Brain microvascular endothelial cell (primary cell): ENCODE data around the gene RIMS1.

ENCODE experiments used
- DNase-seq: peaks from one replicate; pipeline ENCODE4 v3.0.0-alpha.2; 2020
- H3K27ac ChIP-seq: fragments of 250-450 bp; sonication (Bioruptor Pico); 2 replicates; pipeline ENCODE4 v1.5.1; 2020; ENCODE audit warnings: mild to moderate bottlenecking, moderate library complexity
- H3K27me3 ChIP-seq: fragments of 250-450 bp; sonication (Bioruptor Pico); replicated peaks from 2 replicates; pipeline ENCODE4 v1.5.1; 2020; ENCODE audit warnings: mild to moderate bottlenecking
- H3K36me3 ChIP-seq: fragments of 250-450 bp; sonication (Bioruptor Pico); replicated peaks from 2 replicates; pipeline ENCODE4 v1.5.1; 2020; ENCODE audit warnings: mild to moderate bottlenecking
- H3K4me3 ChIP-seq: 2 replicates; pipeline ENCODE4 v1.5.1; 2011; ENCODE audit warnings: low read depth, mild to moderate bottlenecking, control low read depth, low read length, moderate library complexity
- CTCF ChIP-seq: IDR thresholded peaks from 2 replicates; pipeline ENCODE4 v1.5.1; 2011; ENCODE audit warnings: low read depth, mild to moderate bottlenecking, moderate library complexity, low read length, control low read depth, inconsistent platforms; ENCODE audit errors: missing control alignments
- in situ Hi-C: cut with HindIII; loops from 2 replicates; pipeline ENCODE4 v1.10.0; 2017; ENCODE audit warnings: low sequenced_read_pairs, low pct_ligation_motif_present

The RIMS1 gene

GRCh38 chr6:72376736-72377135 is 490.4 kb downstream of the RIMS1 start:
- no peak for TF ChIP-seq CTCF
- Histone ChIP-seq H3K4me3 (no peak overlapping the region), H3K27me3 (no peaks in the 10 kb centered on the region), H3K36me3 (no peaks in the 10 kb centered on the region), H3K27ac (no peak overlapping the region)
- DNase-seq: no peak
- in situ Hi-C loops: no loop called here

DNA sequence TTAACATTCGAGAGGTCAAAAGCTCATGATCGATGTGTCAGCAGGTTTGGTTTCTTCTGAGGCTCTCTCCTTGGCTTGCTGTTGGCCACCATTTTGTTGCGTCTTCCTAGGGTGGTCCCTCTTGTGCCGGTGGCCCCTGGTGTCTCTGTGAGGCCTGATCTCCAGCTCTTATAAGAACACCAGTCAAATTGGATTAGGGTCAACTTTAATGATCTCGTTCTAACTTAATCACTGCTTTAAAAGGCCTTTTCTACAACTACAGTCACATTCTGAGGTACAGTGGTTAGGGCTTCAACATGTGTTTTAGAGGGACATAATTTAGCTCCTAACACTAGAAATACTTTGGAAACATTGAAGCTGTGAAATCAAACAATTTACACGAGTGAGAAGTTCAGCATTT is 494.7 kb downstream of the RIMS1 start:
- in situ Hi-C loops: no loop called here
- Histone ChIP-seq H3K27ac (no peak overlapping the region), H3K4me3 (no peak overlapping the region), H3K27me3 (no peaks in the 10 kb centered on the region), H3K36me3 (no peaks in the 10 kb centered on the region)
- no peak for TF ChIP-seq CTCF
- DNase-seq: no peak

DNA sequence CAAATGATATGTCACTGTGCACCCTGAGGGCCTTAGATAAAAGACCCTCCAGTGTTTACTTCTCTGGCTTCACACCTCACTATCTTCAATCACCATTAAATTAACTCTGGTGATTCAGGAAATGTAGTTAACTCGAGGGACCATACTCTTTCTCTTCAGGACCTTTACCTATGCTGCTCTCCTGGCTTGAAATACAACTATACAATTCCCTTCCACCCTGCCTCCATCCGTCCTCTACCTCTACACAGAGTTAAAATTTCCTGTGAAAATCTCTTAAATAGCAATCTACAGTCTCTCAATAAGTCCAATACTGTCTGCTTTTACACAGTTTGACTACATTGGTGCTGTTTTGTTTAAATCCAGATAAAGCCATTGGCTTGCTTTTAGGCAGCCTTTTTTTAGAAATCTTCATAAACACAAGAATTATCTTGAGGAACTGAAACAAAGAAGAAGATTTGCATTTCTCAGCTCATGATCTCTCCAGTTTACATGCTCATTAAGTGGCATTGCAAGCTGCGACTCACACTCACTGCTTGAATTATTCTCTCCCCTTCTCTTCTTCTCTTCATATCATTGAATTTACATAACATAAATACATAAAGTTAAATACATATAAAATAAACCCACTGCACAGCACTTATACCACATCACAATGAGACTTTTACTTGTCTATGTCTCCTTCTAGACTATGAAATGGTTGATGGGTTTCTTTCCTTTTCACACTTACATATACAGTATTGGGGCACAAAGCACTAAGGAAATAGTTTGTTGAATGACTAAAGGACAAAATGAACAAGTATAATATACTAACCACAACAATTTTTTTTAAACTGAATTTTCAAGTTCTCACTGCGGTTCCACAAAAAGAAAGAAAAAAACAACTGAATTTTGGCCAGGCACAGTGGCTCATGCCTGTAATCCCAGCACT is 496.5 kb downstream of the RIMS1 start:
- DNase-seq: no peak
- no peaks in the 10 kb centered on the region for H3K27me3 ChIP-seq
- TF ChIP-seq CTCF: no peak
- in situ Hi-C loops: no loop called here
- no peaks in the 10 kb centered on the region for H3K36me3 ChIP-seq
- H3K4me3 ChIP-seq: no peak overlapping the region
- no peak overlapping the region for H3K27ac ChIP-seq

DNA sequence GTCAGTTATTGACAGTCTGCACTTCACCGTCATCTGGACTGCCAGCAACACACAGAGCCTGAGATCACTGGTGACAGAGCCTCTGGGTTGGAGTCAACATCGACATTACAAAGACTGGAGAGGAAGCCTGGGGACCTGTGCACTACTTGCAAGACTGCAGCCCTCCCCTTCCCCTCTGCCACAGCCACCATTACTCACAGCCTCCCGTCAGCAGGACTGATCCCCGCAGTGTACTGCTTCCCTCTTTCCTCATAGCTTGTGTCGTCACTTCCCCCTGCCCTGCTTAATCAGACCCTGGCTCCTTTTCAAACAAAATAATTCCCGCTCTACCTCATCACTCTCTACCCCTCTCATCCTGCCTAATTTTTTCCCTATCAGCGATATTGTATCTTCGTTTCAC is 500.0 kb downstream of the RIMS1 start:
- in situ Hi-C loops: no loop called here
- no peaks in the 10 kb centered on the region for H3K27me3 ChIP-seq
- peak overlapping the region; percentile 23 for H3K4me3 ChIP-seq

GRCh38 chr6:72389698-72390097 is 503.3 kb downstream of the RIMS1 start:
- Histone ChIP-seq H3K4me3 (no peak overlapping the region), H3K27ac (no peak overlapping the region), H3K36me3 (no peaks in the 10 kb centered on the region), H3K27me3 (no peaks in the 10 kb centered on the region)
- DNase-seq: no peak
- in situ Hi-C loops: no loop called here
- no peak for TF ChIP-seq CTCF

More for the DNA sequence above, 500.0 kb downstream of the RIMS1 start:
- no peak for TF ChIP-seq CTCF
- no peak overlapping the region for H3K27ac ChIP-seq
- peak; percentile 18 for DNase-seq
- no peaks in the 10 kb centered on the region for H3K36me3 ChIP-seq

GRCh38 chr6:72390548-72390947 is 504.2 kb downstream of the RIMS1 start:
- in situ Hi-C loops: no loop called here
- no peaks in the 10 kb centered on the region for H3K27me3 ChIP-seq
- no peaks in the 10 kb centered on the region for H3K36me3 ChIP-seq
- no peak for TF ChIP-seq CTCF
- no peak overlapping the region for H3K27ac ChIP-seq
- H3K4me3 ChIP-seq: no peak overlapping the region
- DNase-seq: no peak
